PC-3 (cell line): Measurements from ENCODE around the gene SH3BP5L. TPM values are rescaled to one million over a fixed set of nuclear protein-coding genes. Genes with fewer than 3 reads are reported as not detected.

Experiments used
- ATAC-seq: fragments of 200-7000 bp; cut with Tn5 transposase; 2 replicates; pipeline ENCODE4 v1.9.1; 2020; ENCODE audit warnings: mild to moderate bottlenecking, moderate library complexity
- BruUV-seq: library from RNA; stranded (reverse); fragments of 400-500 nt; replicated peaks from 2 replicates; lab custom pipeline; 2021; lab: Mats Ljungman, UMichigan
- CTCF ChIA-PET: fragments of 300-600 bp; sonication (Branson Sonifier 250); formaldehyde crosslinking; loops from one replicate; lab custom pipeline; 2022; ENCODE audit warnings: antibody characterized with exemption; lab: Charles Lee
- POLR2A ChIA-PET: fragments of 300-600 bp; sonication (Branson Sonifier 250); formaldehyde crosslinking; loops from one replicate; lab custom pipeline; 2022; ENCODE audit warnings: antibody characterized with exemption; ENCODE audit not compliant: unreplicated experiment; lab: Charles Lee
- DNase-seq: peaks from one replicate; pipeline ENCODE4 v3.0.0-alpha.2; 2015
- H2AFZ ChIP-seq: fragments of 300-600 bp; sonication (generic); 2 replicates; pipeline ENCODE4 v1.6.0; 2016; ENCODE audit warnings: antibody characterized with exemption, low read length
- H3F3A ChIP-seq: fragments of 300-600 bp; sonication (generic); one replicate; pipeline ENCODE4 v1.6.0; 2017; ENCODE audit warnings: antibody characterized with exemption, low read length, control low read depth, mild to moderate bottlenecking; ENCODE audit not compliant: unreplicated experiment
- H3K27ac ChIP-seq: fragments of 300-600 bp; sonication (generic); 2 replicates; pipeline ENCODE4 v1.5.1; 2016; ENCODE audit warnings: mild to moderate bottlenecking, low read length
- H3K27me3 ChIP-seq: fragments of 300-600 bp; sonication (generic); 2 replicates; pipeline ENCODE4 v1.6.1; 2016; ENCODE audit warnings: low read length, mixed read lengths
- H3K36me3 ChIP-seq: fragments of 300-600 bp; sonication (generic); 2 replicates; pipeline ENCODE4 v1.6.1; 2016; ENCODE audit warnings: low read depth, mixed run types, low read length, mixed read lengths
- H3K4me1 ChIP-seq: fragments of 300-600 bp; sonication (generic); 2 replicates; pipeline ENCODE4 v1.5.1; 2016; ENCODE audit warnings: low read length; ENCODE audit not compliant: insufficient read depth
- H3K4me2 ChIP-seq: fragments of 300-600 bp; sonication (generic); 2 replicates; pipeline ENCODE4 v1.6.0; 2016; ENCODE audit warnings: low read length
- H3K4me3 ChIP-seq: fragments of 300-600 bp; sonication (generic); 2 replicates; pipeline ENCODE4 v1.5.1; 2016; ENCODE audit warnings: mild to moderate bottlenecking, low read length, mixed read lengths
- H3K79me2 ChIP-seq: fragments of 300-600 bp; sonication (generic); 2 replicates; pipeline ENCODE4 v1.6.1; 2017; ENCODE audit warnings: low read length, mixed read lengths
- H3K9ac ChIP-seq: fragments of 300-600 bp; sonication (generic); 2 replicates; pipeline ENCODE4 v1.6.0; 2016; ENCODE audit warnings: mild to moderate bottlenecking, low read length
- H3K9me2 ChIP-seq: fragments of 300-600 bp; sonication (generic); replicated peaks from 2 replicates; pipeline ENCODE4 v1.6.1; 2016; ENCODE audit warnings: mixed run types, low read length, mixed read lengths
- H3K9me3 ChIP-seq: fragments of 300-600 bp; sonication (generic); 2 replicates; pipeline ENCODE4 v1.6.1; 2016; ENCODE audit warnings: low read length, mixed read lengths
- H4K20me1 ChIP-seq: fragments of 300-600 bp; sonication (generic); 2 replicates; pipeline ENCODE4 v1.6.1; 2016; ENCODE audit warnings: low read length, mixed read lengths
- CTCF ChIP-seq: fragments of 300-600 bp; sonication (generic); conservative IDR thresholded peaks from 2 replicates; pipeline ENCODE4 v1.5.1; 2017; ENCODE audit warnings: antibody characterized with exemption, low read depth, mild to moderate bottlenecking, low read length
- EZH2 ChIP-seq: fragments of 300-600 bp; sonication (generic); IDR thresholded peaks from one replicate; pipeline ENCODE4 v1.6.1; 2017; ENCODE audit warnings: antibody characterized with exemption, mild to moderate bottlenecking, low read length; ENCODE audit not compliant: unreplicated experiment
- EZH2phosphoT487 ChIP-seq: fragments of 300-600 bp; sonication (generic); IDR thresholded peaks from 2 replicates; pipeline ENCODE4 v1.6.1; 2018; ENCODE audit warnings: mild to moderate bottlenecking, antibody characterized with exemption, low read length, borderline replicate concordance
- intact Hi-C: fragments of 100-400 bp; cut with micrococcal nuclease; formaldehyde crosslinking; loops from 2 replicates; pipeline ENCODE4 v1.9.0; 2023
- total RNA-seq: library from RNA; depleted of rRNA; stranded (reverse); fragments of >200 nt; gene quantifications from 2 replicates; pipeline ENCODE4 v1.2.3, GENCODE V29; 2014

Gene SH3BP5L
- total RNA-seq, 1 experiment from 2014 or later = 63.5 TPM

GRCh38 chr1:248822148-248823032 lies 3.3 kb downstream of the SH3BP5L start:
- Histone ChIP-seq H4K20me1 (no peaks in the 10 kb centered on the region), H2AFZ (no peak overlapping the region), H3K4me1 (peaks cover 61% of the 10 kb centered on the region), H3K27me3 (no peaks in the 10 kb centered on the region), H3F3A (peaks cover 5% of the 10 kb centered on the region), H3K79me2 (peaks cover 79% of the 10 kb centered on the region), H3K9me2 (no peaks in the 10 kb centered on the region), H3K36me3 (peaks cover 33% of the 10 kb centered on the region), H3K4me2 (peak overlapping the region; percentile 88), H3K9me3 (no peaks in the 10 kb centered on the region), H3K4me3 (peak overlapping the region; percentile 73), H3K27ac (peak overlapping the region; percentile 85), H3K9ac (peak overlapping the region; percentile 62)
- no peak for ATAC-seq
- intact Hi-C loops = loop anchor here (1.0 to 5.0 kb wide), 2 partner anchors 11 to 120 kb away; partner anchors contain the start of gene OR14I1
- DNase-seq = peak; percentile 35
- CTCF ChIA-PET = no interaction called here
- TF ChIP-seq EZH2phosphoT487 = no peak
- TF ChIP-seq CTCF = no peak
- no peak for TF ChIP-seq EZH2
- BruUV-seq = no TSS peak
- POLR2A ChIA-PET = no interaction called here

GRCh38 chr1:248821641-248822040 lies 4.1 kb downstream of the SH3BP5L start:
- TSS peak; percentile 47 for BruUV-seq
- DNase-seq = no peak
- H2AFZ ChIP-seq = no peak overlapping the region
- intact Hi-C loops = loop anchor here (5.0 kb wide), 1 partner anchor 119 kb away; the partner anchor contains the start of gene OR14I1
- H3K4me2 ChIP-seq = peak overlapping the region; percentile 88
- no peak for TF ChIP-seq EZH2phosphoT487
- no peak for TF ChIP-seq EZH2
- TF ChIP-seq CTCF = no peak
- no peaks in the 10 kb centered on the region for H4K20me1 ChIP-seq
- CTCF ChIA-PET = no interaction called here
- H3K79me2 ChIP-seq = peaks cover 87% of the 10 kb centered on the region
- peak overlapping the region; percentile 85 for H3K27ac ChIP-seq
- H3K27me3 ChIP-seq = no peaks in the 10 kb centered on the region
- H3K4me1 ChIP-seq = peaks cover 54% of the 10 kb centered on the region
- ATAC-seq = no peak
- POLR2A ChIA-PET = interaction anchor here (0.6 kb wide), 1 partner anchor 28 kb away, joined by 3 read pairs; no protein-coding TSS in a partner anchor
- no peaks in the 10 kb centered on the region for H3K9me2 ChIP-seq
- peak overlapping the region; percentile 73; the same call in 1 of the 2 replicates for H3K4me3 ChIP-seq
- H3K36me3 ChIP-seq = peaks cover 40% of the 10 kb centered on the region
- peaks cover 5% of the 10 kb centered on the region for H3F3A ChIP-seq
- peak overlapping the region; percentile 15 for H3K9ac ChIP-seq
- no peaks in the 10 kb centered on the region for H3K9me3 ChIP-seq
